MCF 10A (cell line): ENCODE data around the gene KLK13. TPM values are rescaled to one million over a fixed set of nuclear protein-coding genes. Genes with fewer than 3 reads are reported as not detected.
A peak's percentile ranks its signal among the peaks of the same experiment; 100 is the strongest.

Source experiments
- BruUV-seq: library from RNA; stranded (reverse); fragments of 400-500 nt; replicated peaks from 2 replicates; lab custom pipeline; 2021; lab: Mats Ljungman, UMichigan
- CTCF ChIA-PET: fragments of 300-600 bp; sonication (Branson Sonifier 250); formaldehyde crosslinking; extraction: SDS; loops from one replicate; lab custom pipeline; 2021; ENCODE audit warnings: antibody characterized with exemption, inconsistent platforms; lab: Yijun Ruan, JAX
- POLR2A ChIA-PET: fragments of 300-600, 350-650 bp; sonication (Branson Sonifier 250); formaldehyde crosslinking; extraction: SDS; loops from one replicate; lab custom pipeline; 2020; ENCODE audit warnings: antibody characterized with exemption, inconsistent platforms; lab: Yijun Ruan, JAX
- DNase-seq: peaks from one replicate; pipeline ENCODE4 v3.0.0-alpha.2; 2018; ENCODE audit not compliant: unreplicated experiment
- H3K27ac Mint-ChIP-seq: one replicate; pipeline ENCODE4 v1.8.0; 2022; ENCODE audit warnings: mild to moderate bottlenecking, low read depth, mixed read lengths; ENCODE audit not compliant: unreplicated experiment
- H3K27me3 Mint-ChIP-seq: one replicate; pipeline ENCODE4 v1.8.0; 2022; ENCODE audit warnings: mixed read lengths; ENCODE audit not compliant: insufficient read depth, unreplicated experiment
- H3K36me3 Mint-ChIP-seq: one replicate; pipeline ENCODE4 v1.8.0; 2022; ENCODE audit warnings: mild to moderate bottlenecking, moderate library complexity, mixed read lengths; ENCODE audit not compliant: insufficient read depth, unreplicated experiment
- H3K4me1 Mint-ChIP-seq: one replicate; pipeline ENCODE4 v1.8.0; 2022; ENCODE audit warnings: mixed read lengths; ENCODE audit not compliant: insufficient read depth, unreplicated experiment
- H3K4me3 Mint-ChIP-seq: one replicate; pipeline ENCODE4 v1.8.0; 2022; ENCODE audit warnings: mild to moderate bottlenecking, moderate library complexity, mixed read lengths; ENCODE audit not compliant: unreplicated experiment
- H3K9me3 Mint-ChIP-seq: one replicate; pipeline ENCODE4 v1.8.0; 2022; ENCODE audit warnings: mixed read lengths; ENCODE audit not compliant: unreplicated experiment
- CTCF ChIP-seq: fragments of 200-600 bp; IDR thresholded peaks from one replicate; pipeline ENCODE4 v1.8.0; 2022; ENCODE audit warnings: antibody characterized with exemption, mild to moderate bottlenecking; ENCODE audit not compliant: unreplicated experiment
- intact Hi-C: fragments of 100-400 bp; cut with micrococcal nuclease; formaldehyde crosslinking; loops from 2 replicates; pipeline ENCODE4 v1.14.1; 2022
- total RNA-seq: library from RNA; stranded (reverse); gene quantifications from 2 replicates; pipeline ENCODE4 v1.2.3, GENCODE V29; 2022

Gene KLK13
- total RNA-seq, 1 experiment from 2014 or later, result not detected

- no peaks in the 10 kb centered on the region for H3K4me1 Mint-ChIP-seq
- peaks cover 12% of the 10 kb centered on the region for H3K27me3 Mint-ChIP-seq
- TF ChIP-seq CTCF, result no peak
- intact Hi-C loops, result no loop called here
- ChIA-PET CTCF (interaction anchor here (0.7 kb wide), 1 partner anchor 11 kb away, joined by 4 read pairs; no protein-coding TSS in a partner anchor), POLR2A (no interaction called here)
- H3K27ac Mint-ChIP-seq, result no peak overlapping the region
- H3K36me3 Mint-ChIP-seq, result no peaks in the 10 kb centered on the region
- BruUV-seq, result no TSS peak
- no peak overlapping the region for H3K4me3 Mint-ChIP-seq
- peaks cover 7% of the 10 kb centered on the region for H3K9me3 Mint-ChIP-seq
- peak; percentile 13 for DNase-seq
Measured at GRCh38 chr19:51079481-51080110, 14.7 kb upstream of the KLK13 start.

- peaks cover 12% of the 10 kb centered on the region for H3K9me3 Mint-ChIP-seq
- no peaks in the 10 kb centered on the region for H3K4me1 Mint-ChIP-seq
- H3K36me3 Mint-ChIP-seq, result no peaks in the 10 kb centered on the region
- BruUV-seq, result no TSS peak
- H3K27me3 Mint-ChIP-seq, result peaks cover 11% of the 10 kb centered on the region
- no peak for TF ChIP-seq CTCF
- intact Hi-C loops, result no loop called here
- ChIA-PET CTCF (no interaction called here), POLR2A (no interaction called here)
- no peak overlapping the region for H3K4me3 Mint-ChIP-seq
- no peak for DNase-seq
- no peak overlapping the region for H3K27ac Mint-ChIP-seq
Measured at GRCh38 chr19:51078731-51079130, 13.8 kb upstream of the KLK13 start.

- DNase-seq, result no peak
- intact Hi-C loops, result no loop called here
- BruUV-seq, result no TSS peak
- ChIA-PET POLR2A (no interaction called here), CTCF (no interaction called here)
- H3K4me3 Mint-ChIP-seq, result no peak overlapping the region
- H3K27me3 Mint-ChIP-seq, result peaks cover 4% of the 10 kb centered on the region
- peaks cover 12% of the 10 kb centered on the region for H3K9me3 Mint-ChIP-seq
- H3K27ac Mint-ChIP-seq, result no peak overlapping the region
- TF ChIP-seq CTCF, result no peak
- no peaks in the 10 kb centered on the region for H3K36me3 Mint-ChIP-seq
- no peaks in the 10 kb centered on the region for H3K4me1 Mint-ChIP-seq
Measured at GRCh38 chr19:51078104-51078503, 13.2 kb upstream of the KLK13 start.

GRCh38 chr19:51076631-51077213 is 11.8 kb upstream of the KLK13 start:
- no peak overlapping the region for H3K4me3 Mint-ChIP-seq
- no peak for DNase-seq
- ChIA-PET CTCF (interaction anchor here (0.6 kb wide), 1 partner anchor 20 kb away, joined by 3 read pairs; no protein-coding TSS in a partner anchor), POLR2A (no interaction called here)
- no peaks in the 10 kb centered on the region for H3K27me3 Mint-ChIP-seq
- H3K9me3 Mint-ChIP-seq, result peaks cover 12% of the 10 kb centered on the region
- TF ChIP-seq CTCF, result no peak
- H3K4me1 Mint-ChIP-seq, result no peaks in the 10 kb centered on the region
- intact Hi-C loops, result no loop called here
- no peak overlapping the region for H3K27ac Mint-ChIP-seq
- BruUV-seq, result no TSS peak
- no peaks in the 10 kb centered on the region for H3K36me3 Mint-ChIP-seq
